Fibroblast of peridontal ligament (primary cell): ENCODE results near the gene KRTAP5-2.
"Not testable (repeated sequence)": the region's sequence is repeated elsewhere in the genome, so short reads cannot be mapped to it uniquely, and the experiment has no call there.

Experiments
- DNase-seq: peaks from one replicate; pipeline ENCODE4 v3.0.0-alpha.2; 2010; ENCODE audit errors: extremely low read depth

Gene KRTAP5-2, protein sequence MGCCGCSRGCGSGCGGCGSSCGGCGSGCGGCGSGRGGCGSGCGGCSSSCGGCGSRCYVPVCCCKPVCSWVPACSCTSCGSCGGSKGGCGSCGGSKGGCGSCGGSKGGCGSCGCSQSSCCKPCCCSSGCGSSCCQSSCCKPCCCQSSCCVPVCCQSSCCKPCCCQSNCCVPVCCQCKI

DNA sequence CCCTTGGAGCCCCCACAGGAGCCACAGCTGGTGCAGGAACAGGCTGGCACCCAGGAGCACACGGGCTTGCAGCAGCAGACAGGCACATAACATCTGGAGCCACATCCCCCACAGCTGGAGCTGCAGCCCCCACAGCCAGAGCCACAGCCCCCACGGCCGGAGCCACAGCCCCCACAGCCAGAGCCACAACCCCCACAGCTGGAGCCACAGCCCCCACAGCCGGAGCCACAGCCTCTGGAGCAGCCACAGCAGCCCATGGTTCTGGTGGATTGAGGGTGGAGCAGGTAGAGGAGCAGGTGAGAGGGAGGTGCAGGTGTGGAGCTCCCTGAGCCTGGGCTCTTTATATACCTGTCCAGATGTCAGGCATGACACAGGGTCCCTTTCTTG is at the start of gene KRTAP5-2:
Gene KRTAP5-2 (minus strand): TSS at position 301 of the 387 bp plus-strand sequence. CDS start 44 bp downstream, at position 257.
- DNase-seq, result no peak

- DNase-seq, result not testable (repeated sequence)
Observed at GRCh38 chr11:1646540-1646939, 48.4 kb upstream of the KRTAP5-2 start.

- DNase-seq, result no peak
Observed at GRCh38 chr11:1645357-1645821, 47.3 kb upstream of the KRTAP5-2 start.

DNA sequence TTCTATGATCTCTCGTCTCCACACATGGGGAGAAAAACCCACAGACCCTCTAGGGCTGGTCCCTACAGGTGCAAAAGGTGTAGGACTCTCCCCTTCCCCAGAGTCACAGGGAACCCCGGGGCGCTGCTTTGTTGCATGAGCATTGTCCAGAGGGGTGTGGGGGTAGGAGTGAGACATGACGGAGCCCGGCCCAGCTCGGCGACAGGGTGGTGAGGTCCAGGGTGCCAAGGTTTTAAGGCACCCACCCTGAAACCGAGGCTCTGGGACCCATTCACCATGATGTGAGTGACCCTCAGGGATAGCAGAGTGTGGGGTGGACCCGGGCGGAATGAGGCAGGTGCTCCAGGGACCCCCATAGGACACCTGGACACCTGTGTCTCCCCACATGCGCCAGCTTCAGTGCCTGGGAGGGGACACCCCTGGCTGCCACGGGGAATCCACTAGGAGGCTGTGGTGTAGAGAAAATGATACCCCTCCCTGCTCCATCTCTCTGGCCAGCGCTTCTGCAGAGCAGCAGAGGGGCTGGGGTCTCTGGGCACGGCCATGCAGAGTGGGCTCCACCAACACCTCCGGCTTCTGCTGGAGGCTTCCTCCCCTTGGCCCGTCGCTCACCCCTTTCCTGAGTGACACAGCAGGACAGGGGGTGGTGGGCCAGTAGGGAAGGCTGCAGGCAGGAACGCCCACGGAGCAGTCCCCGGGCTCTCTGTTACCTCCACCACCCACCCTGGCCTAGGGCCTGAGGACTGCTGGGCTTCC is 46.7 kb upstream of the KRTAP5-2 start:
- no peak for DNase-seq

GRCh38 chr11:1643146-1643690 is 45.1 kb upstream of the KRTAP5-2 start:
- no peak for DNase-seq

GRCh38 chr11:1642288-1643145 is 44.4 kb upstream of the KRTAP5-2 start:
- no peak for DNase-seq

DNA sequence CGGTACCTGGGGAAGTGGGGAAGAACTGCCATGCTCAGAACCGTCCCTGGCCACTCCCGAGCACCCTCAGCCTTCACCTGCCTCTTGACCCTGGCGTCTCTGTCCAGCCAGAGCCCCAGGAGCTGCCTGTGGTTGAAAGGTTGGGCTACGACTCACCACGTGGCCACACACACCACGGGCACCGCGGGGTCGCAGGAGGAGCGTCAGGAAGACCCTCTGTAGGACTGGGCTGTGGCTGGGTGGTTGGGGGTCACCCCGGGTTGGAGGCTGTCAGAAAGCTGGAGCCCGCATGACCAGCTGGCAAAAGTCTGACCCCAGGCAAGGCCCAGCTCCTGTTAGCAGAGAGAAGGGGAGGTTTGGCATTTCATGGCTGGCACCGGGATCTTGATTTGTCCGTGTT is 43.0 kb upstream of the KRTAP5-2 start:
- DNase-seq, result no peak

GRCh38 chr11:1640076-1640946 is 42.2 kb upstream of the KRTAP5-2 start:
- peak; percentile 2 for DNase-seq

- DNase-seq, result no peak
Observed at GRCh38 chr11:1639666-1640065, 41.6 kb upstream of the KRTAP5-2 start.

GRCh38 chr11:1639102-1639620 is 41.1 kb upstream of the KRTAP5-2 start:
- no peak for DNase-seq

DNA sequence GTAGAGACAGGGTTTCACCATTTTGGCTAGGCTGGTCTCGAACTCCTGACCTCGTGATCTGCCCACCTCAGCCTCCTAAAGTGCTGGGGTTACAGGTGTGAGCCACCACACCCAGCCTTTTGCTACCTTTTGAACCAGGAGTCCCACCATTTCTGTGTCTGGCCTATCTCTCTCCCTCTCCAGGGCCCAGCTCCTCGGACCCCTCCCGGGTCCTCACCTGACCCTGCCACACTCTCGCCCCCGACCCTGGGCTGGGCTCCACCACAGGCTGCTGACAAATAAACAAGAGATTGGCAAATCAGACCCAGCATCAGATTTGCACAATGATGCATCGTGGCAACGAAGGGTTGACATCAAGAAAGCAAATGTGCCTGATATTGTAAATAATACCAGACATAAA is 40.2 kb upstream of the KRTAP5-2 start:
- no peak for DNase-seq

DNA sequence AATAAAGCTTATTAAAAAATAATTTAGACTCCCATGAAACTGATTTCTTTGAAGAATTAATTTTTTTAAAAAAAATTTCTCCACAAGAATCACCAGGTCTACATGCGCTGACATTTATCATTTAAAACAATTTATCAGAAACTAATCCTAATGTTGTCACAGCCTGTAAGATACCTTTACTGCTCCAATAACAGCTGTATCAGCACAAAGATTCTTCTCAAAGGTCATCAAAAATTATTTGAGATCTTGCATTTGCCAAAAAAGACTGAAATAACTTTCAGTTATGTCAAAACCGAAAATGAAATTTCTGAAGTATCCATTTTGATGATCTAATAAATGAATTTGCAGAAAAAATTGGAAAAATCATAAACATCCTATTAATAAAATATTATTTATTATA is 39.5 kb upstream of the KRTAP5-2 start:
- no peak for DNase-seq

DNA sequence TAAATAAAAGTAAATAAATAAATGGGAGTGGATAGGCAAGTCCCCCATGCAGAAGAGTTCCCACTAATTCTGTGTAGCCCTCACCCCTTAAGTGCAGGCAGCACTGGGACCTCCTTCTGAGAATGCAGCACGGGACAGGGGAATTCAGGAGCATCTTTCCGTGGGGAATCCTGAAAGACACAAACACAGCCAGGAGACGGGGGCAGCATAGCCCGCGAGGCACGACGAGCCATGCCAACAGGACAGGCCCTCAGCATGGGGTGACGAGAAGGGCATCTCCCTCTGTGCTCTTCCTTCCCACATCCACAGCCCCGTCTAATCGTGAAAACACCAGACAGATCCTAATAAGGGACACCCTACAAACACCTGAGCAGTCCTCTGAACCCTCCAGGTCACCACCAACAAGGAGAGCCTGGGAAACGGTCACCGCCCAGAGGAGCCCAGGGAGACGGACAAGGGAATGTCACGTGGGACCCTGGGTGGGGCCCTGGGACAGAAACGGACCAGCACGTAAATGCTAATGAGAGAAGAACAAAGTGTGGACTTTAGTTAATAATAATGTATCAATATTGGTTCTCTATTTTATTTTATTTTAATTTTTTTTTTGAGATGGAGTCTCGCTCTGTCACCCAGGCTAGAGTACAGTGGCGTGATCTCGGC is 38.3 kb upstream of the KRTAP5-2 start:
- no peak for DNase-seq

DNA sequence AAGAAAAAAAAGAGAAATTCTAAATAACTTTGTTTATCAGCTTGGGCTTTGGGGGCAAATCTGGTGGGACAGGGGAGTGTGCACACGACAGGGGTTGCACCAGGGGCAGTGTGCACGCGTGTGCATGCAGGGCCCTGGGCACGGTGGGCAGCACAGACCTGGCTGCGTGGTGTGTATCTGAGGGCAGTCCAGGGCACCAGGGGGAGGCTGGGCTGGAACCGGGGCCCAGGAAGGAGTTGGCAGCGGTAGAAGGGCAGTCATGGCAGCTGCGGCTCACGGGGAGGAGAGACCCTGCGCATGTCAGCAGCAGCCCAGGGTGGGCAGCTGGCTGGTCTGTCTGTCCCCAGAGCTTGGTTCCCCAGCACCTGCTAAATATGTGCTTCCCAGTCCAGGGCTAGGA is 35.8 kb upstream of the KRTAP5-2 start:
- DNase-seq, result no peak

DNA sequence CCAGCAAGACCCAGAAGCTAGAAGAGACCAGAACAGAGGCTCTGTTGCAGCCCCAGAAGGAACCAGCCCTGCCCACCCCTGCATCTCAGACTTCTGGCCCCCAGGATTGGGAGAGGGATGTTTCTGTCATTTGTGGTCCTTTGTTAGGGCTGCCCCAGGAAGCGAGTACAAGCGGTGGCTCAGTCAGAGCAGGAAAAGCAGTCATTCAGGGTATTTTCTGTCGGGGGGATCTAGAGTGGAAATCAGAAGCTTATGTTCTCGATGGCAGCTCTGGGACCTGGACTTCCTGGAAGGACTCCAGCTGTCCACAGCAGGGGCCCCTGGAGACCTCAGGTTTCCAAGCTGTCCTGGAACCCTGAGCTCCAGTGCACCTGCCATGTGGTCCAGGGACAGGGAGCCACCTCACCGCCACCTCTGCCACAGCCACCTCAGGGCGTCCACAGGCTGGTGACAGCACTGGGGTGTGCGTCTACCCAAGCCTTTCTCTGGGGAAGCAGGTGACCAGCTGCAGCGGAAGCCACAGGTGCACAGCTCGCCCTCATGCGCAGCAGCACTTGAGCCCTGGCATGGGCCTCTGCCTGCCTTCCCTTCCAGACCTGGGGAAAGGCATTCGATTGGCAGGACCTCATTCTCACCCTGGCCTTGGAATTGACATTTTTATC is 34.1 kb upstream of the KRTAP5-2 start:
- no peak for DNase-seq

- no peak for DNase-seq
Observed at GRCh38 chr11:1631066-1631568, 33.0 kb upstream of the KRTAP5-2 start.

DNA sequence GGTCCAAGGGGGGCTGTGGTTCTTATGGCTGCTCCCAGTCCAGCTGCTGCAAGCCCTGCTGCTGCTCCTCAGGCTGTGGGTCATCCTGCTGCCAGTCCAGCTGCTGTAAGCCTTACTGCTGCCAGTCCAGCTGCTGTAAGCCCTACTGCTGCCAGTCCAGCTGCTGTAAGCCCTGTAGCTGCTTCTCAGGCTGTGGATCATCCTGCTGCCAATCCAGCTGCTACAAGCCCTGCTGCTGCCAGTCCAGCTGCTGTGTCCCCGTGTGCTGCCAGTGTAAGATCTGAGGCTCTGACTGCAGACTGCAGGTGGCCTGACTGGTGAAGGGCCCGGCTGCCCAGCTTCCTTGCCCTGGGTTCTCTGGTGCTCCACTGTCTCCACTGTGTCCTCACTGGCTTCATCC is 32.2 kb upstream of the KRTAP5-2 start:
- DNase-seq, result no peak

- DNase-seq, result no peak
Observed at GRCh38 chr11:1629326-1630185, 31.5 kb upstream of the KRTAP5-2 start, which contains the start of gene KRTAP5-5. Gene KRTAP5-5, plus strand, starts transcription at chr11:1629775. Its CDS starts 66 bp downstream, at chr11:1629841.
